ENCODE results near the gene KNDC1.

- TF ChIP-seq, protein P1, sequence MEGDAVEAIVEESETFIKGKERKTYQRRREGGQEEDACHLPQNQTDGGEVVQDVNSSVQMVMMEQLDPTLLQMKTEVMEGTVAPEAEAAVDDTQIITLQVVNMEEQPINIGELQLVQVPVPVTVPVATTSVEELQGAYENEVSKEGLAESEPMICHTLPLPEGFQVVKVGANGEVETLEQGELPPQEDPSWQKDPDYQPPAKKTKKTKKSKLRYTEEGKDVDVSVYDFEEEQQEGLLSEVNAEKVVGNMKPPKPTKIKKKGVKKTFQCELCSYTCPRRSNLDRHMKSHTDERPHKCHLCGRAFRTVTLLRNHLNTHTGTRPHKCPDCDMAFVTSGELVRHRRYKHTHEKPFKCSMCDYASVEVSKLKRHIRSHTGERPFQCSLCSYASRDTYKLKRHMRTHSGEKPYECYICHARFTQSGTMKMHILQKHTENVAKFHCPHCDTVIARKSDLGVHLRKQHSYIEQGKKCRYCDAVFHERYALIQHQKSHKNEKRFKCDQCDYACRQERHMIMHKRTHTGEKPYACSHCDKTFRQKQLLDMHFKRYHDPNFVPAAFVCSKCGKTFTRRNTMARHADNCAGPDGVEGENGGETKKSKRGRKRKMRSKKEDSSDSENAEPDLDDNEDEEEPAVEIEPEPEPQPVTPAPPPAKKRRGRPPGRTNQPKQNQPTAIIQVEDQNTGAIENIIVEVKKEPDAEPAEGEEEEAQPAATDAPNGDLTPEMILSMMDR (IDR thresholded peaks at IDR 0.05; ENCODE audit: low read length), result no peak
- TF ChIP-seq EZH2 (IDR thresholded peaks at IDR 0.05; ENCODE audit: borderline replicate concordance, low read length), result no peak
Measured at GRCh38 chr10:133157662-133158436, 2.2 kb upstream of the KNDC1 start.
